Stimulated activated CD8-positive, alpha-beta memory T cell treated with anti-CD3 and anti-CD28 coated beads, Interleukin-12 subunit alpha, Interleukin-12 subunit beta, amount 100 ng/mL, for 24 hours (primary cell): Measurements from ENCODE around the gene ARHGEF38.
"Not testable (repeated sequence)": the region's sequence is repeated elsewhere in the genome, so short reads cannot be mapped to it uniquely, and the experiment has no call there.

Experiments used
- DNase-seq: peaks from one replicate; pipeline ENCODE4 v3.0.0-alpha.2; 2020; ENCODE audit errors: extremely low read depth

Gene ARHGEF38

DNA sequence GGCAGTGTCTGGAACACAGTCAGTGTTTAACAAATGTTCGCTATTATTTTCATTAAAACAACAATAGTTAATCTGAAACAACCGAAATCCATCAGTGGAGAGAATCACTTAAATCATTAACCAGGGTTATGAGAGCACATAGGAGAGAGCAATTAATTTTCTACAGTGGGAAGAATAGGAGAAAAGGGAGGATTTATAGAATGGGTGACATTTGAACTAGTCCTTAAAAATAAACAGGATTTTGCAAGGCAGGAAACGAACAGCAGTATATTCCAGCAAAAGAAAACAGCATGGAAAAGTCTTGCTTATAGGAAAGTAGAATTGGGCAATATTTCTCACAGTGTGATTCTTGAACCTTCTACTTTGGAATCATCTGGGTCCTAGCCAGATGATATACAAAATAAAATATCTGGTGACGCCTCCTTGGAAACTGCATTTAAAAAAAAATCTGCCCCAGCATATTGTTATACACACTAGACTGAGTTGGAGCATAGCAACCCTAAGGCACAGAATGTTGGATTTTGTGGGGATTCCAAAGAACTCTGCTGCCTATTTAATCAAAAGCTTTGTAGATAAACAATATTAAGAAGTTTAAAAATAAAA is 100.0 kb downstream of the ARHGEF38 start:
- DNase-seq = no peak

DNA sequence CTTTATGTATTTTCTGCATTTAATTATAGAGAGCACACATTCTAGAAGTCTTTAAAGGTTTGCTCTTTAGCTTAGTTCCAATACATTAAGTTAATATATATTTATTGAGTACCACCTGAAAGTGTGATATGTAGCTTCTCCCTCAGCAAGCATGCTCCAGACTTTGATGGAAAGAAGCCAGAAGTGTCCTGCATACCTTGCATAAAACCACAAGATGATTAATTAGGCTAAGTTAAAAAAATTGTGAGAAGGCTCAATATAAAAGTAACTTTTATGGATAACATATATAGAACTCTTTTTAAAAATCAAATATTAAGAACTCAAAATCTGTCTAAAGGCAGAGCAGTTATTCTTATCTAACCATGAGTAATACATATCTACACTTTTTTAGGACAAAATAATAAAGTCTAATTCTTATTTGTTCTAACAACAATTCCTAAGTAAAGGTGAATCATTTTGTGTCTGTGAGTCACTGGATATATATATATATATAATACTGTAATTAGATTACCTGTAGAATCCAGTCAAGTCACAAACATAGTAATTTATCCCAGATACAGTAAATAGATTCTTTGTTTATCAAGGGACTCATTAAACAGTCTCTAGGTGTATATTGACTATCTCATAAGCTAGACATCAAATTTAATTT is 104.8 kb downstream of the ARHGEF38 start:
- no peak for DNase-seq

DNA sequence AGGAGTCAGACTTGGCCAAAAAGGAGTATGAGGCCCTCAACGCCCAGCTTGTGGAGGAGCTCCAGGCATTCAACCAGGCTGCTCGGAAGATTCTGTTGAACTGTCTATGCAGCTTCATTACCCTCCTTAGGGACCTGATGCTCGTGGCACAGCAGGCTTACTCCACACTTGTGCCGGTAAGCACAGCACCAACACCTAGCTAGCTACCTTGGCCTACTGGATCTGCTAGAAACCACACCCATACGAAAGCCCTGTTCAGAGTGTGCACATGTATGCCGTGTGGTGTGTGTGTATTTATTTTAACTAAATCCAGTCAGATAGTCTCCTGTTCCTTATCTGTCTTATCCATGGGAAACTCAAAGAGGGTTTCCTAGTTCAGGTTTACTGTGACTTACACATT is 106.8 kb downstream of the ARHGEF38 start:
- no peak for DNase-seq

GRCh38 chr4:105661028-105661427 is 108.6 kb downstream of the ARHGEF38 start:
- no peak for DNase-seq

- DNase-seq = no peak
Measured at GRCh38 chr4:105662935-105663675, 110.7 kb downstream of the ARHGEF38 start.

DNA sequence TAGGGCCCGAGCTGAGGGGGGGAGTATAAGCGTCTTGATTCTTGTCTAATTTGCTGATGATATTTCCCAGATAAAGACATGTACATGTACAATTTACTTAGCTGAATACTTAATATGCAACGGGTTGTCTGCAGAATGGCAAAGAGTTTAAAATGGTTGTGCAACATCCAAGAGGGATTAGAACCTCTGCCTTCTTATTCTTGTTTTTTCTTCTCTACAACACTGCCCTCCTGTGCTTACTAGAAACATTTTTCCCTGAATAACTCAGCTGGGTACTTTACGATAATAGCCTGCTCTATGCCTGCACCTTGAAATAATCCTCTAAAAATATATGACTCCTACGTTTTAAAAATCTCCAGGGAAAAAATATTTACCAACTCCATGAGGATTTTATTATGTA is 114.3 kb downstream of the ARHGEF38 start:
- no peak for DNase-seq

DNA sequence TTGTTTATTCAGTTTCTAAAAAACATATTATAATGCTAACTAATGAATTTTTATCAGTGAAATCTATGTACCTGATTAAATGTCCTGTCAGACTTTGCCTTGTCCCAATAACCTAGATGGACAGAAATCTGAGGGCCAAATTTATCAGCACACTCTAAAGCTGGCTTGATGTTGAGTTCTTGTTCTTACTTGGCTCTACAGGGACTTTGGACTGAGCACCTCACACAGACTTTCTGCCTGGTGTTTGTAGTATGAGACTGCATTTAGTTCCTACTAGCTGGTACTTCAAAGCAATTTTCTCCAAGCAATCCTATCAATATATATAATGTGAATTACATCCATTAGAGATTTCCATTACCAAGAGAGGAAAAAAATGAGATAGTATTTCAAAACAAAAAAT is 118.3 kb downstream of the ARHGEF38 start:
- no peak for DNase-seq

GRCh38 chr4:105671301-105671700 is 118.9 kb downstream of the ARHGEF38 start:
- DNase-seq = no peak

DNA sequence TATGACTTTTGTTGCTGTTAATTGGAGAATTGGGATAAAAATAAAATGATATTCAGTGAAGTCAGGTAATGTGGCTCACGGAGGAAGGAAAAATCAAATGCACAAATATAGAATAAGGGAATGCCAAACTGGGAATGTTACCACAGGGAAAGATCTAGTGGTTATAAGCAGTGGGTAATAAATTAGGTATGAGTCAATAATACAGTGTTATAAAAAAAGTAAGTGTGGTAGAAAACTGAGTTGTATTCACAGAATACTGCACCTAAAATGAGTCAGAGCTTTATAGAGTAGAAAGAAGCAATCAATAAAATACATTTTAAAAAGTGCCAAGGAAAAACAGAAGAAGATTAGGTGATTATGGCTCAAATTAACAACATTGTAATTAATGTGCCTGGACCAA is 121.6 kb downstream of the ARHGEF38 start:
- DNase-seq = no peak

DNA sequence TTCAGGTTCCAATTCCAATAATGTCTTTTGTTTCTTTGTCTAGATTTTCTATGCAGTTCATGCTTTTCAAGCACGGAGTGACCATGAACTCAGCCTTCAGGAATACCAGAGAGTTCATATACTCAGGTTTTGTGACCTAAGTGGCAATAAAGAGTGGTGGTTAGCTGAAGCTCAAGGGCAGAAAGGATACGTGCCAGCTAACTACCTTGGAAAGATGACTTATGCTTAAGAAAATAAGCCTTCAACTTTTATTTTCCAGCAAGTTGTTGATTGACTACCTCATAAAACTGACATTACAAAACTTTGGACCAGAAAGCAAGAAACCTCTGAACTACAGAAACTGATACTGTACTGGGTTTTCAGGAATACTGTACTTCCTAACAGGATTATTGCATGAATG is 125.3 kb downstream of the ARHGEF38 start:
- no peak for DNase-seq

DNA sequence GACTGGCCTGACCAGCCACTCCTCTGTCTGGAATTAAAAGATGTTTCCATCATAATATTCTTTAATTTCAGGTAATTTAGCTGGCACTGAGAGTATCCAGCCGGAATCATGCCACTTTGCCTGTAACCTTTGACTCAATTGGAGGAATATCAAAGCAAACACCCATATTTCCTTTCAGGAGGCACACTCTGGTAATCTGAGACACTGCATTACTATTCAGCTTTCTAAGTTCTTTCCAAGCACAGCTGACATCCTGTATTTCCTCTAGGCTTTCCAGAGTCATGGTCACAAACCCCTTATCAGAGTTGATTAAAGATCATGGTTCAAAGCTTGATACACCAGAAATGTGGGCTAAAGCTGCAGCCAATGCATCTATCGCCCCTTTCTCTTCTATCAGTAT is 126.8 kb downstream of the ARHGEF38 start:
- no peak for DNase-seq

DNA sequence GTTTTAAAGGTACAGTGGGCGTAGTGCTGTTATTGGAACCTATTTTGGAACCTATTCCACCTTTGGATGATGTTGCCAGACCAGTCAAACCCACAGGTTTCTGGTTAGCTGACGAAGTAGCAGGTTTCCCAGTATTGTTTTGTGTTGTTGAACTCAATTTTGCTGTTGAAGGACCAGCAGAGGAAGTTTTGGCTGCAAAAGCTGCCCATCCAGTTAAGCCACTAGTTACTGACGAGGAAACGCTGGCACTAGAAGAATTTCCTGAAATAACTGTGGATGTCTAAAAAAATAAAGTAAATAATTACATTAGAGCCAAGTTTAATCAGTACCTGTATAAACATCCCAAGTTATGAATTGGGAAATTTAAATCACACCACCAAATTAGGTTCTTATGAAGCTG is 130.6 kb downstream of the ARHGEF38 start:
- no peak for DNase-seq

GRCh38 chr4:105686571-105686970 is 134.2 kb downstream of the ARHGEF38 start:
- no peak for DNase-seq

DNA sequence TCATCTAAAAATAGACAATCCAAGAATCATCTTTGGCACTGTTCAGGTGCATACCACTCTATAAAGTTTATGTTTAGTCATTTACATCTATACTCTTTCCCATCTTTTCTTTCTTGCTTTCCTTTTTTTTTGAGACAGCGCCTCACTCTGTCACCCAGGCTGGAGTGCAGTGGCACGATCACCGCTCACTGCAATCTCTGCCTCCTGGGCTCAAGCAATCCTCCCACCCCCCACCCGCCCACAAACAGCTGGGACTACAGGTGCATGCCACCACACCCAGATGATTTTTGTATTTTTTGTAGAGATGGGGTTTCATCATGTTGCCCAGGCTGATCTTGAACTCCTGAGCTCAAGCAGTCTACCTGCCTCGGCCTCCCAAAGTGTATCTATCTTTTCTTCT is 142.4 kb downstream of the ARHGEF38 start:
- not testable (repeated sequence) for DNase-seq

GRCh38 chr4:105695832-105696231 is 143.4 kb downstream of the ARHGEF38 start:
- not testable (repeated sequence) for DNase-seq

DNA sequence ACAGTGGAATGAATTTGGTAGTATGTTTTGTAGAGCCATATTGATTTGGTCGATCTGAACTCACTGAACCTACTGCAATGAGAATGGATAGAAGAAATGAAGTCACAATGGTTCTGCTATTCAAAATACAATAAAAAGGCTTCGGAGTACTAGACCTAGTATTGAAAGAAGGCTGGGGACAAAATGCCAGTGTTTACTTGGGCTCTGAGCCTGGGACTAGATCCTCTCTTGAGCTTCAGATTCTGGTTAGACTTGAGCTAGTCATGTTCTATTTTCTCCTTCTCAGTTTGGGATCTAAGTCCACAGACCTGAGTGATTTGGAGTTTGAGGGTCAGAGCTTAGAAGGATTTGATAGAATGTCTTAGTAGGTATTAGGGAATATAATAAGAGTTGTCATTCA is 146.2 kb downstream of the ARHGEF38 start:
- no peak for DNase-seq

- no peak for DNase-seq
Measured at GRCh38 chr4:105707782-105708180, 155.4 kb downstream of the ARHGEF38 start.

GRCh38 chr4:105708181-105709080 is 156.0 kb downstream of the ARHGEF38 start, which contains the start of the genes GSTCD and INTS12:
TSS of gene GSTCD (plus strand) at chr4:105708784. CDS start at chr4:105717614, 8,830 bp downstream.
TSS of gene INTS12 (minus strand) at chr4:105708689. CDS start at chr4:105700005, 8,684 bp downstream.
- DNase-seq = peak; percentile 69

DNA sequence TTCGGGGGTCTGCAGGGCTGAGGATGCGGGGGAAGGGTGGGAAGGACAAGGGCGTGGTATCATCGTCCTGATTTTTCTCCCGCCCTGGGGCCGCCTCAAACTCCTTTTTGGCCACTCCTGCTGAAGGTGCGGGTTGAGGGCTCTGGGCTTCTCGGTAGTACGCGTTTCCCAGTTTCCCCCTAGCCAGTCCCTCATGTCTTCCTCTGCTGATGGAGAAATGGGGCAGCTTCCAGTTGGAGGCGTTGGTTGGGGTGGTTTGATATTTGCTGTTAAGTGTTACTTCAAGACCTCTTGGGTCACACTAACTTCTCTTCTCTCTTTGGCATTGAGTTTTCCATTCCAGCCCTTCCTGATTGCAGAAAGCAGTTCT is 156.6 kb downstream of the ARHGEF38 start:
- DNase-seq = no peak

GRCh38 chr4:105710012-105710600 is 157.7 kb downstream of the ARHGEF38 start:
- no peak for DNase-seq

DNA sequence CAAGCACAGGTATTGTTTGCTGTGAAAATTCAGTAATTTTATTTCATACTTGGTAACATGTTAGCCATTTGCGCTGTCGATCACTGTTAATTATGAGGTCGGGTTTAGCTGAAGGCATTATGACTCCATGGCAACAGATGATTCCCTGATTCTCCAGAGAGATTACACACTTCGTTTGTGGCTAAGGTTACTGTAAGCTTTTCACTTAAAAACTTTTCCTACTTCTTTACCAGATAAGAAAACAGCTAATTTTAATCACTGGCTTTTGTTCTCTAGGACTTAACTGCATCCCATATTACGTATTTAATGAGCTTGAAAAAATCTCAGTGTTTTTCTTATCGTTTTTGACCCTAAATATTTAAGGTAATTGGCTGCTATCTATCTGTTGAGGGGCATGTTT is 158.3 kb downstream of the ARHGEF38 start:
- no peak for DNase-seq

- DNase-seq = no peak
Measured at GRCh38 chr4:105712766-105713165, 160.3 kb downstream of the ARHGEF38 start.
